ENCODE measurements around the gene RNU1-3.

DNA sequence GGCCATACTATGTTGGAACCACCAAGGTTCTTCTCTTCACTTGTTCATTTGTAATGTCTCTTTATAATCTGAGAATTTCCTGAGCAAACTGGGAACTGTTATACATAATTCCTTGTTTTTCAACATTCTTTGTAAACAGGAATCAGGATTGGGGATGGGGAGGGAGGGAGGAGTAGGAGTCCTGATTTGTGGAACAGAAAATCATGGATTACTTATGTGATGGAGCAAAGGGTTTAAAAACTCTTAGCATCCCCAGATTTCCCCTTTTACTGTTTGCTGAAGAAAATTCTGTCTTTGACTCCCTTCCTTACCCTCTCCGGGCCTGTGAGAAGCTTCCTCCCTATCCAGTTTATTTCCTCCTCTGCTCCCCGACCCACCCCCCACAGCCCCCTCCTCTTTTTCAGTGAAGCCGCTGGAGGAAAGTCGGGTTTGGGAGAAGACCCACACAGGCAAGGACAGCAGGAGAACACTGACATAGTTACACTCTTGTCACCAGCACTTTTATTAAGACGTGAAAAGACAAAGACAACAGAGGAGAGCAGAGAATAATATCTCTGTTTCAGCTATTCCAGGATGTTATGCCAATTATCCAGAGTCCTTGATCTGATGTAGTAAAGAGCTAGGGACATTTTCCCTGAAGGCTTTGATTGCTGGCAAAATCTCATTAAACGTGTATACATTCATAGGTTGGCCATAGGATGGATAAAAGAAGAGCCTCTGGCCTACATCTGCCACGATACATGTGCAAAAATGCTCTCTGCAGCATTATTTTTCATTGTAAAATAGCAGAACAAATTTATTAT is 48.8 kb downstream of the RNU1-3 start:
- TF ChIP-seq CTCF (IDR thresholded peaks at IDR 0.05) (no peak), POLR2A (IDR thresholded peaks at IDR 0.05) (no peak)

Data from gastroesophageal sphincter (tissue), 3 donors.